Fibroblast of the conjunctiva (primary cell): ENCODE measurements around the gene QPRT.
"Not testable (repeated sequence)": the region's sequence is repeated elsewhere in the genome, so short reads cannot be mapped to it uniquely, and the experiment has no call there.

Experiments
- DNase-seq: peaks from one replicate; pipeline ENCODE4 v3.0.0-alpha.2; 2010; ENCODE audit warnings: low read depth

Gene QPRT

GRCh38 chr16:29663016-29663806 is 15.8 kb upstream of the QPRT start, which contains the start of gene SPN:
TSS of gene SPN (plus strand) at chr16:29663247. CDS start at chr16:29663729, 482 bp downstream.
- DNase-seq = no peak

- no peak for DNase-seq
Observed at GRCh38 chr16:29663807-29664090, 15.2 kb upstream of the QPRT start.

- no peak for DNase-seq
Observed at GRCh38 chr16:29664091-29664921, 14.7 kb upstream of the QPRT start.

- DNase-seq = no peak
Observed at GRCh38 chr16:29665294-29666077, 13.5 kb upstream of the QPRT start.

- not testable (repeated sequence) for DNase-seq
Observed at GRCh38 chr16:29667322-29667610, 11.7 kb upstream of the QPRT start.

GRCh38 chr16:29667755-29668154 is 11.2 kb upstream of the QPRT start:
- DNase-seq = no peak

- DNase-seq = no peak
Observed at GRCh38 chr16:29668267-29668666, 10.7 kb upstream of the QPRT start.

- no peak for DNase-seq
Observed at GRCh38 chr16:29673501-29673900, 5.5 kb upstream of the QPRT start.

- no peak for DNase-seq
Observed at GRCh38 chr16:29674188-29674587, 4.8 kb upstream of the QPRT start.

GRCh38 chr16:29675811-29676643 is 3.0 kb upstream of the QPRT start:
- DNase-seq = no peak

- no peak for DNase-seq
Observed at GRCh38 chr16:29676989-29677785, 1.8 kb upstream of the QPRT start.

- DNase-seq = no peak
Observed at GRCh38 chr16:29680180-29680598, 1.2 kb downstream of the QPRT start.

- DNase-seq = no peak
Observed at GRCh38 chr16:29683543-29684090, 4.6 kb downstream of the QPRT start.

- DNase-seq = no peak
Observed at GRCh38 chr16:29684679-29685078, 5.7 kb downstream of the QPRT start.

GRCh38 chr16:29686740-29687332 is 7.9 kb downstream of the QPRT start:
- no peak for DNase-seq

- no peak for DNase-seq
Observed at GRCh38 chr16:29687755-29688154, 8.8 kb downstream of the QPRT start.

GRCh38 chr16:29688172-29688571 is 9.2 kb downstream of the QPRT start:
- DNase-seq = no peak

- DNase-seq = not testable (repeated sequence)
Observed at GRCh38 chr16:29689490-29690351, 10.7 kb downstream of the QPRT start.

GRCh38 chr16:29692606-29693005 is 13.6 kb downstream of the QPRT start:
- DNase-seq = not testable (repeated sequence)
